Measurements from ENCODE around the gene PSMD13.

DNA sequence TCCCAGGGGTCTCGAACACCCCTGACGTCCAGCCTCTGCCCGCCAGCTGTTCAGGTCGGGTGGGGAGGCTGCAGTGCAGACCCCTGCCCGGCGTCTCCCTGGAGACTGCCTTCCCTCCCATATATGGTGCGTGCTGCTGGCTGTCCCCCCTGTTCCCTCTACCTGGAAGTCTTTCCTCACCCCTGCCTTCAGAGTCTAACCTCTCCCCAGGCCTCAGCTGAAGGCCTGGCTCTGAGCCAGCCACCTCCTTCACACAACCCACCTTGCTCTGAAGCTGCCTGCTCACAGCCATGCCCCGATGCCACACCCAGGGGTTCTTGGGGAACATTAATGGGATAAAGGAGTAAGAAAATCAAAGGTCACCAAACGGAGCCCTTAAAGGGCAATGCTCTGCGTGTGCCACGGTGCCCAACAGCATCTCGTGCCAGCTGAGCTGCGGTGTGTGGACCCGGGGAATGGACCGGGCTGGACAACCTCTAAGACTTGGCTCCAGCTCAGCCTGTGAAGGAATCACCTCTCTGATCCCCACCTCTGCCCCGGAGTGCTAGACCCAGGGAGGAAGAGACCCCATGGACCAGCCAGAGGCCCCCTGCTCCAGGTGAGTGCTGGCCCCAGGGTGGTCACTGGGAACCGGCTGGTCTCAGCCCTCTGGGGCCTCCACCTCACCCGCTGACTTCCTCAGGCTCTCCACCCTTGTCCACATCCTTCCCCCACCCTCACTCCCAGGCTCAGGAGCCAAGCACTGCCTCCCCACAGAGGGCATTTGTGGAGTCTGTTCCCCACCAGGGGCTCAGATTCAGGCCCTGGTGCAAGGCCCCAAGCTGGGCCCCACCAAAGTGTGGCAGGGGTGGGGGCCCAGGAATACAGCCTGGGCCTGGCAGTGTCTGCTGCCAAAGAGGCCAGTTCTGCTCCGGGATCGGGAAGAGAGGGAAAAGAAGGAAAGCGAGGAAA is 41.5 kb downstream of the PSMD13 start, which contains the start of gene NLRP6:
- TF ChIP-seq CTCF (optimal IDR thresholded peaks at IDR 0.05 in 1 of 3, IDR thresholded peaks at IDR 0.05 in 1 of 3, conservative IDR thresholded peaks at IDR 0.05 in 1 of 3; ENCODE audit: extremely low read depth in 1 of 3, insufficient read depth in 2 of 3, low read length in 3 of 3) = no peak
- TF ChIP-seq EZH2 (IDR thresholded peaks at IDR 0.05; ENCODE audit: low read length) = no peak

Data from keratinocyte (primary cell).